Liver (tissue), 3 donors: ENCODE results near the gene TCF25.

Source experiments
- ATF3 ChIP-seq: IDR thresholded peaks from 2 replicates; pipeline ENCODE4 v1.6.1; 2016; ENCODE audit warnings: antibody characterized with exemption
- FOXA1 ChIP-seq: IDR thresholded peaks from 2 replicates; pipeline ENCODE4 v1.6.1; 2016; ENCODE audit warnings: antibody characterized with exemption
- JUND ChIP-seq, 2 donors: IDR thresholded peaks; 2 replicates each; pipeline ENCODE4 v1.6.1; 2016; ENCODE audit warnings: antibody characterized with exemption in 2 of 2
- SP1 ChIP-seq: IDR thresholded peaks from 2 replicates; pipeline ENCODE4 v1.6.1; 2018; ENCODE audit warnings: antibody characterized with exemption, mild to moderate bottlenecking
- TAF1 ChIP-seq: conservative IDR thresholded peaks from 2 replicates; pipeline ENCODE4 v1.6.1; 2016; ENCODE audit warnings: antibody characterized with exemption, mild to moderate bottlenecking
- YY1 ChIP-seq: IDR thresholded peaks from 2 replicates; pipeline ENCODE4 v1.6.1; 2016; ENCODE audit warnings: antibody characterized with exemption, mild to moderate bottlenecking
- TF ChIP-seq, protein P1 (sequence below): fragments of 150-350 bp; IDR thresholded peaks from 2 replicates; pipeline ENCODE4 v1.5.1; 2017; ENCODE audit warnings: improper control_type of control experiment, low read depth, low read length; ENCODE audit not compliant: missing input control
- TF ChIP-seq, protein P2 (sequence below): IDR thresholded peaks from 2 replicates; pipeline ENCODE4 v1.6.1; 2016; ENCODE audit warnings: antibody characterized with exemption
- TF ChIP-seq, protein P3 (sequence below): IDR thresholded peaks from 2 replicates; pipeline ENCODE4 v1.6.1; 2016; ENCODE audit warnings: antibody characterized with exemption, mild to moderate bottlenecking
- donor health status: healthy.
- donor health status: healthy.

GRCh38 chr16:89859615-89860007 is 13.8 kb upstream of the TCF25 start:
- no peak for TF ChIP-seq JUND (IDR thresholded peaks at IDR 0.05)
- TF ChIP-seq, protein P1, sequence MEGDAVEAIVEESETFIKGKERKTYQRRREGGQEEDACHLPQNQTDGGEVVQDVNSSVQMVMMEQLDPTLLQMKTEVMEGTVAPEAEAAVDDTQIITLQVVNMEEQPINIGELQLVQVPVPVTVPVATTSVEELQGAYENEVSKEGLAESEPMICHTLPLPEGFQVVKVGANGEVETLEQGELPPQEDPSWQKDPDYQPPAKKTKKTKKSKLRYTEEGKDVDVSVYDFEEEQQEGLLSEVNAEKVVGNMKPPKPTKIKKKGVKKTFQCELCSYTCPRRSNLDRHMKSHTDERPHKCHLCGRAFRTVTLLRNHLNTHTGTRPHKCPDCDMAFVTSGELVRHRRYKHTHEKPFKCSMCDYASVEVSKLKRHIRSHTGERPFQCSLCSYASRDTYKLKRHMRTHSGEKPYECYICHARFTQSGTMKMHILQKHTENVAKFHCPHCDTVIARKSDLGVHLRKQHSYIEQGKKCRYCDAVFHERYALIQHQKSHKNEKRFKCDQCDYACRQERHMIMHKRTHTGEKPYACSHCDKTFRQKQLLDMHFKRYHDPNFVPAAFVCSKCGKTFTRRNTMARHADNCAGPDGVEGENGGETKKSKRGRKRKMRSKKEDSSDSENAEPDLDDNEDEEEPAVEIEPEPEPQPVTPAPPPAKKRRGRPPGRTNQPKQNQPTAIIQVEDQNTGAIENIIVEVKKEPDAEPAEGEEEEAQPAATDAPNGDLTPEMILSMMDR: no peak
- TF ChIP-seq TAF1: no peak
- no peak for TF ChIP-seq ATF3
- TF ChIP-seq, protein P2, sequence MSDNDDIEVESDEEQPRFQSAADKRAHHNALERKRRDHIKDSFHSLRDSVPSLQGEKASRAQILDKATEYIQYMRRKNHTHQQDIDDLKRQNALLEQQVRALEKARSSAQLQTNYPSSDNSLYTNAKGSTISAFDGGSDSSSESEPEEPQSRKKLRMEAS: no peak
- no peak for TF ChIP-seq FOXA1
- TF ChIP-seq, protein P3, sequence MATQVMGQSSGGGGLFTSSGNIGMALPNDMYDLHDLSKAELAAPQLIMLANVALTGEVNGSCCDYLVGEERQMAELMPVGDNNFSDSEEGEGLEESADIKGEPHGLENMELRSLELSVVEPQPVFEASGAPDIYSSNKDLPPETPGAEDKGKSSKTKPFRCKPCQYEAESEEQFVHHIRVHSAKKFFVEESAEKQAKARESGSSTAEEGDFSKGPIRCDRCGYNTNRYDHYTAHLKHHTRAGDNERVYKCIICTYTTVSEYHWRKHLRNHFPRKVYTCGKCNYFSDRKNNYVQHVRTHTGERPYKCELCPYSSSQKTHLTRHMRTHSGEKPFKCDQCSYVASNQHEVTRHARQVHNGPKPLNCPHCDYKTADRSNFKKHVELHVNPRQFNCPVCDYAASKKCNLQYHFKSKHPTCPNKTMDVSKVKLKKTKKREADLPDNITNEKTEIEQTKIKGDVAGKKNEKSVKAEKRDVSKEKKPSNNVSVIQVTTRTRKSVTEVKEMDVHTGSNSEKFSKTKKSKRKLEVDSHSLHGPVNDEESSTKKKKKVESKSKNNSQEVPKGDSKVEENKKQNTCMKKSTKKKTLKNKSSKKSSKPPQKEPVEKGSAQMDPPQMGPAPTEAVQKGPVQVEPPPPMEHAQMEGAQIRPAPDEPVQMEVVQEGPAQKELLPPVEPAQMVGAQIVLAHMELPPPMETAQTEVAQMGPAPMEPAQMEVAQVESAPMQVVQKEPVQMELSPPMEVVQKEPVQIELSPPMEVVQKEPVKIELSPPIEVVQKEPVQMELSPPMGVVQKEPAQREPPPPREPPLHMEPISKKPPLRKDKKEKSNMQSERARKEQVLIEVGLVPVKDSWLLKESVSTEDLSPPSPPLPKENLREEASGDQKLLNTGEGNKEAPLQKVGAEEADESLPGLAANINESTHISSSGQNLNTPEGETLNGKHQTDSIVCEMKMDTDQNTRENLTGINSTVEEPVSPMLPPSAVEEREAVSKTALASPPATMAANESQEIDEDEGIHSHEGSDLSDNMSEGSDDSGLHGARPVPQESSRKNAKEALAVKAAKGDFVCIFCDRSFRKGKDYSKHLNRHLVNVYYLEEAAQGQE: no peak
- no peak for TF ChIP-seq YY1
- no peak for TF ChIP-seq SP1
